Suprapubic skin (tissue), 4 donors: Measurements from ENCODE around the gene SLC25A17. TPM values are rescaled to one million over a fixed set of nuclear protein-coding genes. Genes with fewer than 3 reads are reported as not detected.
"Not testable (repeated sequence)": the region's sequence is repeated elsewhere in the genome, so short reads cannot be mapped to it uniquely, and the experiment has no call there.

Experiments
- DNase-seq, 2 donors: peaks; one replicate each; pipeline ENCODE4 v3.0.0-alpha.2; 2019; ENCODE audit warnings: low spot score in 2 of 2
- H3K27ac ChIP-seq: fragments of 200-600 bp; sonication (generic); one replicate; pipeline ENCODE4 v1.5.1; 2019
- H3K27me3 ChIP-seq: fragments of 200-600 bp; sonication (generic); one replicate; pipeline ENCODE4 v1.5.1; 2019
- H3K36me3 ChIP-seq: fragments of 200-600 bp; sonication (generic); one replicate; pipeline ENCODE4 v1.5.1; 2019
- H3K4me1 ChIP-seq: fragments of 200-600 bp; sonication (generic); one replicate; pipeline ENCODE4 v1.5.1; 2019
- H3K4me3 ChIP-seq: fragments of 200-600 bp; sonication (generic); one replicate; pipeline ENCODE4 v1.5.1; 2019; ENCODE audit warnings: mild to moderate bottlenecking
- H3K9me3 ChIP-seq: fragments of 200-600 bp; sonication (generic); one replicate; pipeline ENCODE4 v1.5.1; 2019
- CTCF ChIP-seq, 2 donors: fragments of 200-600 bp in 1 of 2; fragments of 450-650 bp in 1 of 2; sonication (generic) in 1 of 2; IDR thresholded peaks; one replicate each; pipeline ENCODE4 v1.5.1; 2016 to 2019; ENCODE audit warnings: antibody characterized with exemption in 2 of 2, mild to moderate bottlenecking in 1 of 2, moderate library complexity in 1 of 2
- EP300 ChIP-seq: sonication (generic); formaldehyde crosslinking; IDR thresholded peaks from one replicate; pipeline ENCODE4 v1.6.1; 2017; ENCODE audit warnings: antibody characterized with exemption
- POLR2A ChIP-seq, 2 donors: fragments of 450-650 bp; IDR thresholded peaks; one replicate each; pipeline ENCODE4 v1.6.1; 2017; ENCODE audit warnings: antibody characterized with exemption in 2 of 2, mild to moderate bottlenecking in 2 of 2, moderate library complexity in 2 of 2
- POLR2AphosphoS5 ChIP-seq, 3 donors: sonication (generic); formaldehyde crosslinking; IDR thresholded peaks; one replicate each; pipeline ENCODE4 v1.6.1; 2017; ENCODE audit warnings: antibody characterized with exemption in 3 of 3
- WGBS: methylation state at CpG from one replicate; pipeline ENCODE4 v1.1.5; 2018; 5-methylcytosine and 5-hydroxymethylcytosine counted together
- total RNA-seq, 4 donors: library from RNA; depleted of rRNA; stranded (reverse); fragments of >200 nt; gene quantifications; one replicate each; pipeline ENCODE4 v1.1.0, GENCODE V29; 2016

SLC25A17 gene
- total RNA-seq, 4 donors from 2014 or later = 16.1 to 31.0 (median 19.8) TPM

DNA sequence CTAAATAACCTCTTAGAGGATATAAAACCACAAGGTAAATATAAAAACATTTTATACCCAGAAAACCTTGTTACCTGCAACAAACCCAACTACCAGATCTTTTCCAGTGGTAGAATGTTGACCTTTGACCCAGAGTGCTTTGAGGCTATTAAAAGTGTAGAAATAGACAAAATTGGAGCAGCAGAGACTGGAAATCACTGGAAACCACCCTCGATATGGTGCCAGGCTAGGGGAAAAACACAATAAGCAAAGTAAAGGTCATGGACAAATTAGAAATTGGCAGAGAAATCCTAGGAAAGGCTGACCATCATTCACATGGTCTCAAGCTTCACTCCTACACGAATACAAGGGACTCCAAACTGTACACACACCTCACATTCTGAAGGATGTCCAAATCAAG lies 26.7 kb downstream of the SLC25A17 start:
- TF ChIP-seq EP300 (no peak), POLR2A (IDR thresholded peaks at IDR 0.05) (no peak), POLR2AphosphoS5 (IDR thresholded peaks at IDR 0.05) (no peak), CTCF (IDR thresholded peaks at IDR 0.05) (no peak)
- H3K9me3 ChIP-seq = no peaks in the 10 kb centered on the region
- H3K36me3 ChIP-seq = peaks cover 39% of the 10 kb centered on the region
- WGBS = 82% methylated on average over 2 of the region's 2 CpGs
- no peak for DNase-seq
- H3K4me1 ChIP-seq = no peaks in the 10 kb centered on the region
- no peaks in the 10 kb centered on the region for H3K27me3 ChIP-seq
- H3K4me3 ChIP-seq = no peak overlapping the region
- H3K27ac ChIP-seq = no peak overlapping the region

GRCh38 chr22:40791241-40791640 lies 27.9 kb downstream of the SLC25A17 start:
- H3K4me1 ChIP-seq = no peaks in the 10 kb centered on the region
- H3K4me3 ChIP-seq = no peak overlapping the region
- no peak overlapping the region for H3K27ac ChIP-seq
- no peak for DNase-seq
- TF ChIP-seq EP300 (no peak), POLR2AphosphoS5 (IDR thresholded peaks at IDR 0.05) (no peak), POLR2A (IDR thresholded peaks at IDR 0.05) (no peak), CTCF (IDR thresholded peaks at IDR 0.05) (no peak)
- H3K9me3 ChIP-seq = no peaks in the 10 kb centered on the region
- H3K27me3 ChIP-seq = no peaks in the 10 kb centered on the region
- H3K36me3 ChIP-seq = peaks cover 39% of the 10 kb centered on the region

DNA sequence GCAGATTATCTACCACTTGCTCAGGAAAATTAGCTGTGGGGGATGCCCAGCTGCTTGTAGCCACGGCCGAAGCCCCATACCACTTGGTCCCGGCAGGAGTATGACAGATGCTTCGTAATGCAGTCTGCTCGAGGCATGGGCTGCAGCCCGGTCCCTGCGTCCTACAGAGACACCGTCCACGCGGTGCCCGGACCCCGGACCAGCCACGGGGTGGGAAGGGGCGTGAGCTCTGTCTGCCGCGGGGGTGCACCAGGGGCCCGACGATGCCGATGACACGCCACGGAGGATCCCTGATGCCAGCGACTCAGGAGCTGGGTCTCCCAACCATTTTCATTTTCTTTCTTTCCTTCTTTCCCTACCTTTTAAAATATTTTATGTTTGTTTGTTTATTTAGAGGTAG lies 30.0 kb downstream of the SLC25A17 start:
- Histone ChIP-seq H3K4me1 (no peaks in the 10 kb centered on the region), H3K36me3 (peaks cover 41% of the 10 kb centered on the region), H3K27me3 (no peaks in the 10 kb centered on the region), H3K27ac (no peak overlapping the region), H3K4me3 (no peak overlapping the region), H3K9me3 (no peaks in the 10 kb centered on the region)
- TF ChIP-seq CTCF (IDR thresholded peaks at IDR 0.05) (no peak), EP300 (no peak), POLR2A (IDR thresholded peaks at IDR 0.05) (no peak), POLR2AphosphoS5 (IDR thresholded peaks at IDR 0.05) (no peak)
- 92% methylated on average over 22 of the region's 22 CpGs for WGBS
- DNase-seq = no peak

DNA sequence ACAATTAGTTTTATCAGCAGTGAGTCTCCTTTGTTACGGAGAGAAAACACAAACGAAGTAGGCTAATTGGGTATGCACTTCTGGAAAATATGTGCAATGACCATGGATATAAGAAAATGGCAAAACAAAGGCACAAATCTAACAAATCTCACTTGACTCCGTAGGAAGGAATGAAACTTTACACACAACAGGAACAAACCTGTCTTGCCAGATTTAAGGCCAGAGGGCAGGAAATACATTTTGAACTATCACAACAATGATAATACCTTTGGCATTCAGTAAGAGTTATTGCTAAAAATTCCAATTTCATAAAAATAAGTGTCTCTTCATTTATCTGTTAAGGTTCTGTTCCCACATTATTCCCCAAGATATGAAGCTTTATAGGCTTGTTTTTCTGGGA lies 36.6 kb downstream of the SLC25A17 start:
- 53% methylated on average over 3 of the region's 3 CpGs for WGBS
- no peaks in the 10 kb centered on the region for H3K27me3 ChIP-seq
- no peak for DNase-seq
- H3K27ac ChIP-seq = no peak overlapping the region
- TF ChIP-seq EP300 (no peak), POLR2A (IDR thresholded peaks at IDR 0.05) (no peak), POLR2AphosphoS5 (IDR thresholded peaks at IDR 0.05) (no peak), CTCF (IDR thresholded peaks at IDR 0.05) (no peak)
- no peaks in the 10 kb centered on the region for H3K9me3 ChIP-seq
- no peak overlapping the region for H3K4me3 ChIP-seq
- H3K4me1 ChIP-seq = peaks cover 4% of the 10 kb centered on the region
- peaks cover 30% of the 10 kb centered on the region for H3K36me3 ChIP-seq

DNA sequence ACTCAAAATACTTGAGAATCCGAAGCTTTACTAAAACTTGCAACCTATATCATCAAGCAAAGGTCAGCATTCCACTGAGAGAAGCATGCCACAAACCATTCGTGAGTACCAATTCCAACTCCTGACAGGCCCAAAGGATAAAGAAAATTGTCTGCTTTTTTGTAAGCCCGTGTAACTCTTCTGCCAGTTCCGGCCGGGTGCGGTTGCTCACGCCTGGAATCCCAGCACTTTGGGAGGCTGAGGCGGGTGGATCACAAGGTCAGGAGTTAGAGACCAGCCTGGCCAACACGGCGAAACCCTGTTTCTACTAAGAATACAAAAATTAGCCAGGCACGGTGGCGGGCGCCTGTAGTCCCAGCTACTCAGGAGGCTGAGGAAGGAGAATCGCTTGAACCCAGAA lies 37.4 kb downstream of the SLC25A17 start:
- not testable (repeated sequence) for DNase-seq, H3K9me3 ChIP-seq, H3K27ac ChIP-seq, H3K4me3 ChIP-seq, H3K27me3 ChIP-seq, H3K4me1 ChIP-seq
- 92% methylated on average over 14 of the region's 14 CpGs for WGBS
- H3K36me3 ChIP-seq = peaks cover 33% of the 10 kb centered on the region

GRCh38 chr22:40769761-40770160 lies 49.4 kb downstream of the SLC25A17 start:
- Histone ChIP-seq H3K4me1 (peaks cover 2% of the 10 kb centered on the region), H3K36me3 (peaks cover 49% of the 10 kb centered on the region), H3K4me3 (no peak overlapping the region), H3K9me3 (no peaks in the 10 kb centered on the region), H3K27me3 (no peaks in the 10 kb centered on the region), H3K27ac (no peak overlapping the region)
- DNase-seq = no peak
- TF ChIP-seq EP300 (no peak), POLR2A (IDR thresholded peaks at IDR 0.05) (no peak), CTCF (IDR thresholded peaks at IDR 0.05) (no peak), POLR2AphosphoS5 (IDR thresholded peaks at IDR 0.05) (no peak)
- WGBS = 86% methylated on average over 6 of the region's 6 CpGs
